Astrocyte of the cerebellum (primary cell): ENCODE measurements around the gene ZNF628.

Source experiments
- DNase-seq: peaks from one replicate; pipeline ENCODE4 v3.0.0-alpha.2; 2011; ENCODE audit warnings: low read depth
- H3K4me3 ChIP-seq: 2 replicates; pipeline ENCODE4 v1.5.1; 2011; ENCODE audit warnings: mild to moderate bottlenecking, low read depth, low read length, moderate library complexity
- in situ Hi-C: cut with HindIII; loops from 2 replicates; pipeline ENCODE4 v1.10.0; 2017; ENCODE audit warnings: low sequenced_read_pairs
- TF ChIP-seq, protein P1 (sequence below): IDR thresholded peaks from 2 replicates; pipeline ENCODE4 v1.5.1; 2012; ENCODE audit warnings: low read length, low read depth, moderate library complexity, mild to moderate bottlenecking; ENCODE audit errors: missing control alignments

ZNF628 gene

DNA sequence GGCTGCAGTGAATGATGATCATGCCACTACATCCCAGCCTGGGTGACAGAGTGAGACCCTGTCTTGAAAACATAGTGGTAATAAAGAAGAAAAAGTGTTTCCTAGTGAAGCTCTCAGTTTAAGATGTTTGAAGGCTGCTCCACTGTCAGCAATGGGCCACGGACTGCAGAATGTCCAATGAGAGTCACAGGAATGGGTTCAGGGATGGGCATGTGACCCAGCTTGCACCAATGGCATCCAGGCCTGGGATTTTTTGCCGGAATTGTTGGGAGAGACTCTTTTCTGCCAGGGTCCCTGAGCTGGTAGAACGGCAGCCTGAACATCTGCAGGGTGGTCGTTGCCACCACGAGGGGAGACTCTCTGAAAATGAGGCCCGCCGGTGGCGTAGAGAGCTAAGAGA, 39.6 kb upstream of the ZNF628 start:
- TF ChIP-seq, protein P1, sequence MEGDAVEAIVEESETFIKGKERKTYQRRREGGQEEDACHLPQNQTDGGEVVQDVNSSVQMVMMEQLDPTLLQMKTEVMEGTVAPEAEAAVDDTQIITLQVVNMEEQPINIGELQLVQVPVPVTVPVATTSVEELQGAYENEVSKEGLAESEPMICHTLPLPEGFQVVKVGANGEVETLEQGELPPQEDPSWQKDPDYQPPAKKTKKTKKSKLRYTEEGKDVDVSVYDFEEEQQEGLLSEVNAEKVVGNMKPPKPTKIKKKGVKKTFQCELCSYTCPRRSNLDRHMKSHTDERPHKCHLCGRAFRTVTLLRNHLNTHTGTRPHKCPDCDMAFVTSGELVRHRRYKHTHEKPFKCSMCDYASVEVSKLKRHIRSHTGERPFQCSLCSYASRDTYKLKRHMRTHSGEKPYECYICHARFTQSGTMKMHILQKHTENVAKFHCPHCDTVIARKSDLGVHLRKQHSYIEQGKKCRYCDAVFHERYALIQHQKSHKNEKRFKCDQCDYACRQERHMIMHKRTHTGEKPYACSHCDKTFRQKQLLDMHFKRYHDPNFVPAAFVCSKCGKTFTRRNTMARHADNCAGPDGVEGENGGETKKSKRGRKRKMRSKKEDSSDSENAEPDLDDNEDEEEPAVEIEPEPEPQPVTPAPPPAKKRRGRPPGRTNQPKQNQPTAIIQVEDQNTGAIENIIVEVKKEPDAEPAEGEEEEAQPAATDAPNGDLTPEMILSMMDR = no peak
- H3K4me3 ChIP-seq = no peak overlapping the region
- in situ Hi-C loops = no loop called here

DNA sequence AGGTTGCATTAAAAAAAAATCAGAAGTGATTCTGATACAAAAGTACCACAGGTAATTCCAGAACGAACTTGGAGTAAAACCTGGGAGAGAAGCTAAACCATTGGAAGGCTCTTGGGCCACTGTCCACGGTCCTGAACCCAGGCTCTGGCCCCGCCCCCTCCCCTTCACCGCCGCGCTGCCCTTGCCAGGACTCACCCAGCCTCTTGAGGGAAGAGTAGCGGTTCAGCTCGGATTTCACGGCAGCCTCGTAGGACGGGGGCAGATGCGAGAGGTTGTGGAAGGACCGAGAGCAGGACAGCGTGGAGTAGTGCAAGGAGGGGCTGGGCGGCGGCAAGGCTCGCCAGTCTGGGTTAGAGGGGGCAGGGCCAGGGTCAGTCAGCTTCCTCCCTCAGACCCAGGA, 39.0 kb upstream of the ZNF628 start:
- TF ChIP-seq, protein P1 = no peak
- H3K4me3 ChIP-seq = no peak overlapping the region
- in situ Hi-C loops = no loop called here
- DNase-seq = no peak

More for the DNA sequence above, 39.6 kb upstream of the ZNF628 start:
- no peak for DNase-seq

DNA sequence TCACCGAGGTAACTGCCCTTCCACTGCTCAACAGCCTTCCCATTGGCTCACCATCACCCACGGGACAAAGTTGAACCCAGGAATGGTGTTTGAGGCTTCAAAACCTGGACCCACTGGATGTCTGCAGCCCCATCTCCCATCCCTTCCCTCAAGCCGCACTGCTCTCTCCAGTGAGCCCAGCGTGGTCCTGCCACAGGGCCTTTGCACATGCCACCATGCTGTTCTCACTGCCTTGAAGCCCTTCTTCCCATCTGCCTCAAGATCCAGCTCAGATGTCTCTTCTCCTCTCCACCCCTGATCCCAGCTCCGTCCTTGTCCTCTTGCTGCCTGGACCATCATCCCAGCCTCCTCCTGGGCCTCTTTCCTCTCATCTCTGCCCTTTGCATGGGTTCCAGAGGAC, 37.4 kb upstream of the ZNF628 start:
- no peak for DNase-seq
- TF ChIP-seq, protein P1 = no peak
- no peak overlapping the region for H3K4me3 ChIP-seq
- in situ Hi-C loops = no loop called here

DNA sequence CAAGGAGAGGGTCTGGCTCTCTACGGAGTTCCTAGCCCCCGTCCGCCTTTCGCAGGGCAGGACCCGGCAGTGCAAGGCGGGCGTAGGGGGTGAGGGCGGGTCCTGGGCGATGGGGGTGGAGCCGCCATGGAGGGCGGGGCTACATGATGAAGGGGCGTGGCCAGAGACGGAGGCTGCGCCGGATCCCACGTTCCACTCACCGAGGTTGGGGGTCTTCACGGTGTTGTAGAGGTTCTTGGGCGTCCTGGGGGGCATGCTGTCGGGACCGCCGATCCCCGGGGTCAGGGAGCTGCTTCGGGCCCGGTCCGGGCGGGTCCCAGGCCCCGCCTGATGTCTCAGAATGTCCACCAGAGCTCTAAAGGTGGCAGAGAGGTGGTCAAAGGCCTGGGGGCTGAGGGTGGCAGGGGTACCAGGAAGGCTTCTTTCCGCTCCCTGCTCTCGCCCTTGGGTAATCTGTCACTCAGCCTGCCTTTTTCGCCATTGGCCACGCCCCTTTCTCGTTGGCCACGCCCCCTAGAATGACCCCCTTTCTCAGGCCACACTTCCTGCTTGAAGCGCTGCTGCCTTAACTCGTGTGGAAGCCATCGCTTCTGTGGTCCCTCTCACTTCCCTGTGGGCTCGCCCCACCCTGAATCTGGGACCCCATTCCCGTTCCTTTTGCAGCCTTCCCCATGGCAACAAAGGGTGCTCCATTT, 35.9 kb upstream of the ZNF628 start:
- in situ Hi-C loops = no loop called here
- DNase-seq = no peak
- TF ChIP-seq, protein P1 = no peak
- H3K4me3 ChIP-seq = no peak overlapping the region

GRCh38 chr19:55441319-55441691, 35.1 kb upstream of the ZNF628 start:
- no peak overlapping the region for H3K4me3 ChIP-seq

GRCh38 chr19:55441692-55442321, 34.6 kb upstream of the ZNF628 start:
- no peak for DNase-seq
- in situ Hi-C loops = no loop called here
- no peak overlapping the region for H3K4me3 ChIP-seq
- TF ChIP-seq, protein P1 = no peak

More at GRCh38 chr19:55441319-55441691, 35.1 kb upstream of the ZNF628 start:
- in situ Hi-C loops = no loop called here
- no peak for DNase-seq
- TF ChIP-seq, protein P1 = no peak
